HG03196 (cell line): Measurements from ENCODE around the gene CCL17.
"Not testable (repeated sequence)": the region's sequence is repeated elsewhere in the genome, so short reads cannot be mapped to it uniquely, and the experiment has no call there.

ENCODE experiments used
- ATAC-seq: cut with Tn5 transposase; IDR thresholded peaks from one replicate; pipeline ENCODE4 v1.9.1; 2021; ENCODE audit not compliant: unreplicated experiment

Gene CCL17

DNA sequence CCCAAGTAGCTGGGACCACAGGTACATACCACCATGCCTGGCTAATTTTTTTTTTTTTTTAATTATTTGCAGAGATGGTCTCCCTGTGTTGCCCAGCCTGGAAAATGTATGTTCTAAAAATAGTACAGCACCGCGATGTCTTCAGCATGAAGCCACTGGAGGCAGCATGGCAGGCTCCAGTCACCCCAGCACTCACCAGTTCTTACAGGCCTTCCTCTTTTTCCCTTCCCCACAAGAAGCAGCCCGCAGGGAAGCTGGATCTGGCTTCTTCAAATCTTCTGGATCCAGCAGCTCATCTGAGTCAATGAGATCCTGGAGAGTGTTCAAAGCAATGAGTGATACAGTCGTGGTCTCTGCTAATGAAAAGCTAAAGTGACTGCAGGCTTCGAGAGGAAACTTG is 26.4 kb downstream of the CCL17 start:
- ATAC-seq: no peak

DNA sequence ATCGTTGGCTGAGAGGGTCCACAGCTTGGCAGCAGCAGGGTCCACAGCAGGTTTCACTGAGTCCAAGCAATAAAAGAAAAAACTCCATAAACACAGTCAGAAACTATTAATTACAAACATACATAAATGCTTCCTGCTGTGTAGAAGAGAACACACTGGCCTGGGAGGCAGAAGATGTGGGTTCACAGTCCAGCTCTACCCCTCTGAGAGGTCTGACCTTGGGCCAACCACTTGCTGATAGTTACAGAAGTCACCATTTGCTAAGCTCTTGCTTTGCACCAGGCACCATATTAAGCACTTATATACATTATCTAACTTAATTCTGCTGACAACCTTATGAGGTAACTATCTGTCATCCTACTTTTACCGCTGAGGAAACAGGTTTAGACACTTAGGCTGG is 27.9 kb downstream of the CCL17 start:
- ATAC-seq: no peak

DNA sequence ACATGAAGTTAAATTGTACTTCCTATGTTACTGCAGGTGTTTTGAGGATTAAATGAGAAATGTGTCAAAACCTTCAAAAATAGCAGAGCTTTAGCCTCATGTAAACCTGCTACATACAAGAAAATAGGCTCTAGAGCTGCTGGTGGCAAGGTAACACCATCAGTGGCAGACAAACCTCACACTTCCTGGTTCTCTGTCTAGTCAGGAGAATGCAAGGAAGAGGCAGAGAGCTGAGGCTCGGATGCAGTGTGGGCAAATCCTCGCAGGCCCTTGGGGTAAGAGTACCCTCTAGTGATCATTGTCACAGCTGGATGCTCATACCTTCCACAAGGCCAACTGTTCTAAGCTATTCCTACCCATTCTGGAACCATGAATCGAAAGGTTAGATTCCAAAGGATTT is 28.4 kb downstream of the CCL17 start:
- no peak for ATAC-seq

DNA sequence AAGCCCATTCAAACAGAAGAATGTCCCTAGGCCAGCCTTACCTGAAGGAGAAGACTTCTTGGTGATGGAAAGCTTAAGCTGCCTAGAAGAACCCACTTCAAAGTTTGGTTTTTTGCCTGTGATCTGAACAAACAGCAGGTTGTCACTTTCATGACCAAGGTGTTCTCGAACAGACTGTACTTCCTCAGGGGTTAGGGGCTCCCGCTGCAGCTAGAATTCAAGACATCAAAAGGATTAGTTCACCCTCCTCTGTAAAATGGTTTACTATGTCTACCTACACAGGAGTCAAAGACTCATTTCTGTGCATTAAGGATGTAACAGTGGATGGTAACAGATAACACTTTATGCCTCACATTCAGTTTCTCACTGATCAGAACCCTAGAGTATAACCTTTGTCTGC is 29.4 kb downstream of the CCL17 start:
- no peak for ATAC-seq

DNA sequence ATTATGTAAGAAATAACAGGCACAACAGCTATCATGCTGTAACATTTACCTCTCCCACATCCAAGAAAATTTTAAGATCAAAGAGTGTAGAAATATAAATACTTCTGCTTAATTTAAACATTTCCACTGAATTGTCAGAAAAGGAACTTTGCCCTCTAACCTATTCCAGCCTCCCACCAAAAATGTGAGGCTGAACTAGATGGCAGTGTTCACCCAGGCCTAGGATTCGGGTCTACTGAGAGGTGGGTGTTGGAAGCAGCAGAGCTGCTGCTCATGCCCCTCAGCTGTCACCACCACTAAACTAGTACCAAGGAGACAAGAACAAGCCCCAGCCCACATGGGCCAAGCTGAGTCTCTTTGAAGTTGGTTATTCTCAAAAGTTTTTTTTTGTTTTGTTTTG is 31.3 kb downstream of the CCL17 start:
- no peak for ATAC-seq

DNA sequence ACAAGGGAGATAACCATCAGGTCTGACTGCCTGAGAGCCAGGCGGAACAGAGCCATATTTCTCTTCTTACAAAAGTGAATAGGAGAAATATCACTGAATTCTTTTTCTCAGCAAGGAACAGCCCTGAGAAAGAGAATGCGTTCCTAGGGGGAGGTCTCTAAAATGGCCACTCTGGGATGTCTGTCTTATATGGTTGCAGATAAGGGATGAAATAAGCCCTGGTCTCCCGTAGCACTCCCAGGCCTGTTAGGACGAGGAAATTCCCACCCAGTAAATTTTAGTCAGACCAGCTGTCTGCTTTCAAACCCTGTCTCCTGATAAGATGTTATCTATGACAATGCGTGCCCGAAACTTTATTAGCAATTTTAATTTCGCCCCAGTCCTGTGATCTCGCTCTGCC is 35.4 kb downstream of the CCL17 start:
- not testable (repeated sequence) for ATAC-seq

DNA sequence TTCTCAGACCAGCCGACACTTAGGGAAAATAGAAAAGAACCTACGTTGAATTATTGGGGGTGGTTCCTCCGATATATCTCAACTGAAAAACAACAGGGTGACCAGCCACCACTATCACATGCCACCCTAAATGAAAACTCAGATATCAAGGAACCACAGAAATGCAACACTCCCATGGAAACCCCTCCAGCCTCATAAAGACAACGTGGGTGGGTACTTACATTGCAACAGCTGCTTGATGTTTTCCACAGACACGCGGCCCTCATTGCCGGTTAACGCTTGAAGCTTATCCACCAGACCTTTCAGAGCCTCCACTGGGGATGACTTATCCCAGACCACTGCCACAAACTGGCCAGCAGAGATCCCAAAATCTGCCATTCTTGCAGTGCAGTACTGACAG is 36.0 kb downstream of the CCL17 start:
- ATAC-seq: not testable (repeated sequence)

DNA sequence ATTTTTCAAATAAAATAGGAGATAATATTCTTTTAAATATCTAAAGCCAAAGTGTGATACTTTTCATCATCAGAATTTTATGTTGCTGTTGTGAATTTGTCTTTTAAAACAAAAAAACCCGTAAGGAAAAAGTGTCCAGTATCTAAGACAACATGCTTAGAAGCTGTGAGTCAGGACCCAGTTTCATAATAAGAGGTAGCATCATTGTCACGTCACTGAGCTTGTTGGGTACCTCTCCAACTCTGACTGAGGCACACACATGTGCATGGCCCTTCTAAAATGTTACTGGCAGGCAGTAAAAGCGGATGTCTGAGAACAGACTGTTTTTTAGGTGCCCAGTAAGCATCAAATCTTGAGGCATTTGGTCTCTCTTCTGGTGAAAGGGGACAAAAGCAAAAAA is 40.1 kb downstream of the CCL17 start:
- no peak for ATAC-seq

DNA sequence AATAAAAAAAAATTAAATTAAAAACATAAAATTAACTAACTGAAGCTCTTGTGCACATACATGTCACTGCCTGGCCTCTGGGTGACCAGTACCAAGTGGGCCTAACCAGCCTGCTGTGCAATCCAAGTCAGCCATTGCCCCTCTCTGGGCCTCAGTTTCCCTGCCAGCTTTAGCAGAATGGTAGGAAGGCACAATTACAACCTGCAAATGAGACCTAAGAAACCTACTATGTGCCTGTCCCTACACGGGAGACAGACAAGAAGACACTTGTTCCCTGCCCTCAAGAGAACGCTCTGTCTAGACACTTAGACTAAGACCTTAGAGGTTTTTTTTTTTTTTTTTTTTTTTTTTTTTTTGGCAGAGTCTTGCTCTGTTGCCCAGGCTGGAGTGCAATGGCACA is 40.9 kb downstream of the CCL17 start:
- ATAC-seq: no peak

DNA sequence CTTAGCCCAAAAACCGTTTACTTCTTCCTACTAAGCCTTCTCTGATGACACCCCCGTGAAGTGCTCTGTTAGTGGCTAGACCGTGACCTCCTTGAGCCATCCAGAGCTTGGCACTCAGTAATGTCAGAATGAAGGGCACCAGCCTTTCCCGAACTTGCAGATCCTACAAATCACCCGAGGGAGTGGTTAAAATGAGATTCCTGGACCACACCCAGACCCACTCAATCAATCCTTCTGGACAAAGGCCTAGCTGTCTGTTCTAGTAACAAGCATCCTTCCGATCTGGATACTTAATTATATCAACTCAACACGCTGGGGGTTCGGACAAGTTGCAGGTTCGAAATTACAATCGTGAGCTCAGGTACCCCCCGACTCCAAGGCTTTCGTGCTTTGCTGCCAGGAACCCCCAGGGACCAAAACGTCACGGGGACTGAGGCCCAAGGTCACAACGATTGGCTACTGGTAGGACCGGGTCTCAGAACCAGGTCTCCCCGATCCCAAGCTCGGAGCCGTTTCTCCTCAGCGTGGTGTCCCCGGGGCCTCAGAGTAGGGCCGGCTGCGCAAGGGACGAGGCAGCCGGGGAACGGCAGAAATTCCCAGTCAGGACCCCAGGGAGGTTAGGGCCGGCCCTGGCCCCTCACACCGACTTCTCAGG is 42.1 kb downstream of the CCL17 start:
- peak; percentile 26 for ATAC-seq

DNA sequence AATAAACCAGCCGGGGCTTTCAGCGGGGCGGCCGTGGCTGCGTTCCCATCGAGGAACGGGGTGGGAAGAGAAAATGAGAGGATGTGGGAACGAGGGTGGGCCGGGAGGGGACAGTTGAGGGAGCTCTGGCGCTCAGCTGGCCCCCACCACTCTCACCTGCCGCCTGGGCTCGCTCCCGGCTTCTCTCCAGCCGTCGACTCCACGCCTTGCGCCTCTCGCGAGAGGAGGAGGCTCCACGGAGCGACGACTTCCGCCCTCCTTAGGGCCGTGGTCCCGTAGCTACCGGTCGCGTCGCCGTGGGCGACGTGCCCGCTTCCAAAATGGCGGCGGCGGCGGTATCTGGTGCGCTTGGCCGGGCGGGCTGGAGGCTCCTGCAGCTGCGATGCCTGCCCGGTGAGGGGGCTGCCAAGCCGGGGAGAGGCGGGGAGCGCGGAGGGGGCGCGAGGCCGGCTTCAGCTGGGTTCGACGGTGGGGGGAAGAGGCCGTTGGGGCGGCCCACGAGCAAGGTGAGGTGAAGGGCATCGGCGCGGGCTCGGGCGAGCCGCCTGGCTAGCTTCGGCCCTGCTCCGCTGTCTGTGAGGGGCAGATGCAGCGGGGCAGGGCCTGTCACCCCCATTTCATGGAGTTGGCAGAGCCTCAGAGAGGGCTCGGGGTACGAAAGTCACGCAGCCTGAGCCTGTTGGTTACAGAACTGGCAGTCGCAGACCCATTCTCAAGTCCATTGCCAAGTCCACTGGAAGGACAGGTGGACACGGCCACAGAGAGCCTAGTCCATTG is 42.8 kb downstream of the CCL17 start, which contains the start of the genes CIAPIN1 and COQ9:
CIAPIN1 (minus strand) TSS at position 200 of the 777 bp plus-strand sequence. CDS start 6,457 bp downstream, outside the sequence.
COQ9 (plus strand) TSS at position 294 of the 777 bp plus-strand sequence; CDS start at position 321, 27 bp downstream.
- ATAC-seq: peak; percentile 97

DNA sequence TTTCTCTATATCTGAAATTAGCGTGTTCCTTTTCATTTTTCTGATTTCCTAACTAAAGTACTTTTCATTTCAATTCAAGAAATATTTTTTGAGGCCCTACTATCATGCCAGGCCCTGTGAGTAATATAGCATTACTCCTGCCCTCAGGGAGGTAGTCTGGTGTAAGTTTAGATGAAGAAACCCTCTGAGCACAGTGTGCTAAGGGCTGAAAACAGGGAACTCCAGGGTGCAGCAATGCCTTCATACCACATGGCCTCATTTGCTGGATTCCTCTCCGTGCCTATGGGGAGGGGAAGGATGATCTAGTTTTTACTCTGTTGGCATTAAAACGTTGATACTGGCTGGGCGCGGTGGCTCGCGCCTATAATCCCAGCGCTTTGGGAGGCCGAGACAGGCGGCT is 47.5 kb downstream of the CCL17 start:
- ATAC-seq: no peak

DNA sequence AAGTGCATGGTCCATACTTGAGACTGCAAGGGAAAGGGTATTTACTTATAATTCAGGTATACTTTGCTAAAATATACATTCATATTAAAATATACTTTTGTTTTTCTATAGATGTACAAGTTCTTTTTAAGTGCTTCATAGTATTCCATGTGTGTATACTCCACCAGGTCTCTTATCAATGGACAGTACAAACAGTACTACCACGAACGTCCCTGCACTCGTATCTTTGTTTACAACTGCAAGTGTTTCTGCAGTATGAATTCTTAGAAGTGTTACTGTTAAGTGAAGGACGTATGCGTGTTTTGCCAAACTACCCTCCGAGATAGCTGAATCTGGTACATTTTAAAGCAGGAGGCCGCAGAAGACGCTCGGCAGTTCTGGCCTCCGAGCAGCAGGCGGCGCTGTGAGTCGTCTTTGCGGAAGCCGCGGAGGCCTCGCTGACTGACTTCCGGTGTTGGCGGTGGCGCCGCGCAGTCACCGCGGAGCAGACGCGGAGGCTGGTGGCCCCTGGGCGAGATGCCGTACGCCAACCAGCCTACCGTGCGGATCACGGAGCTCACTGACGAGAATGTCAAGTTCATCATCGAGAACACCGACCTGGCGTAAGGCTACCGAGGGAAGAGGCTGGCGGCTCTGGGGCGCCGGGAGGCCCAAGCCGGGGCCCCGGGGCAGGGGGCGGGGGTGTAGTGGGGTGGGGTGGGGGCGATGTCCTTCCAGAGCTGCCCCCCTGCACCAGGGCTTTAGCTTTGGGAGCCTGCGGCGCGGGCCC is 57.8 kb downstream of the CCL17 start, which contains the start of gene POLR2C:
POLR2C (plus strand) TSS at position 471 of the 769 bp plus-strand sequence; CDS start at position 517, 46 bp downstream.
- peak; percentile 70 for ATAC-seq

DNA sequence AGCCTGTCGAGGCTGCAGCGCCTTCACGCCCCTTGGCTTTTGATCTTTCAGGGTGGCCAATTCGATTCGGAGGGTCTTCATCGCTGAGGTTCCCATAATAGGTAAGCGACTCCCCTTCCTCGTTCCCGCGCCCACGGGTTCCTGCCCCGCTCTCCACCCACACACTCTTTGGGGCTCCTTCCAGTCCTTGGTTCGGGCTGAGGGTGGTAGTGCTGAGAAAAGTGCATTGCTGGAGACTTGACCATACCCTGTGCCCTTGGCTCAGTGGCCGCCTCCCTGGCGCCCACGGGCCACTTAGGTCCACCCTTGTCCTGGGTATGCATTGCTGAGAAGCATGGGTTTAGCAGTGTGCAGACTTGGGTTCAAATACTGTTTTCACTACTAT is 58.4 kb downstream of the CCL17 start:
- no peak for ATAC-seq

DNA sequence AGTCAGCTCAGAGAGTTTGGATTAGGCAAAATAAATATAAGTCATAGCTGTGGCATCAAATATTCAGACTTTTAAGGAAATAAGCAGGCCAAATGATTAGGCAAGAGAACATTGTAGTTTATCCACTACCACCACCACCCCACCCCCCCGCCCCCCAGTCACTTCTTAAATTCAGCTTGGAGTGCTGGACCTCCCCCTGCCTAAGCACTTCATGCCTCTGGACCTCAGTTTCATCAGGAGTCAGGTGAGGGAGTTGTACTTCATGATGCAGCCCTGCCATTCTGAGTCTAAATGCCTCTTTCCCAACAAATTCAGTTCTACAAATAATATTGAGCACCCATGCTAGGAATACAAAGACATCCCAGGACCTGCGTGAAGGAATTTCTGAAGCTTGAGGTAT is 60.0 kb downstream of the CCL17 start:
- ATAC-seq: no peak
